GM19238 (cell line): ENCODE measurements around the gene FAM124A.
"Not testable (repeated sequence)": the region's sequence is repeated elsewhere in the genome, so short reads cannot be mapped to it uniquely, and the experiment has no call there.

Experiments
- DNase-seq: peaks from one replicate; pipeline ENCODE4 v3.0.0; 2011; ENCODE audit warnings: low spot score; ENCODE audit not compliant: insufficient read length

Gene FAM124A

GRCh38 chr13:51269039-51269438, 46.8 kb downstream of the FAM124A start:
- no peak for DNase-seq

DNA sequence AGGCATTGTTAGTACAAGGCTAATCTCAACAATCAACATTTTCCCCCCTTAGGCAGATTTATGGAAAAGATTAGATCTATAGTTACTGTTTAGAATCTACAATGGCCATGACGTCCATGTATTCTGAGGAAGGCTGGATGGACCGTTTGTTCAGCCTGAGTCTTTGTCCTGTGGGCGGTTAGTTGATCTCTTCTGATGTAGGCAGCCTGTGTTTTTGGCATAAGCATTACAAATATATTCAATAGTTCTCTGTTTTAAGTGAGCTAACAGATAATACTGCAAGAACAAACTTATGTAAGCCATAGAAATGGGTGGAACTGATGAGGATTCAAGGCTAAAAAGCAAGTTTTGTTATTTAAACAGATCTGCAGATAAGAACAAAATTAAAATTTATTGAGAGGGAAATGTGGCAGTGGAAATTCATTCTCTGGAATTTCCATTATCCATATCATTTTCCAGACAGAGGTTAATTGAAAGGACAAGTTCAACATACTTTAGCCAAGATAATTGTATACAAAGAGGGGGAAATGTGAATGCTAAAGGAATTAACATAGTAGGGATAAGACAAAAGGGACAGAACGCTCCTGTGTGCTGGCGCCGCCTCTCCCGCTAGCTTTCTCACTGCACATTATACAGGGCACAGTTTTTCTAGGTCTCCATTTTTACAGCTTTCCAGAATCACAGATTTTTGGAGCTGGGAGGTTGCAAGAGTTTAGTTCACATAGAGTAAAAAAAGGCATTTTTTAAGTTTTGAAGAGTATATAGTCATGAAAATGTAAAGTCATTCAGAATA, 48.6 kb downstream of the FAM124A start:
- no peak for DNase-seq

DNA sequence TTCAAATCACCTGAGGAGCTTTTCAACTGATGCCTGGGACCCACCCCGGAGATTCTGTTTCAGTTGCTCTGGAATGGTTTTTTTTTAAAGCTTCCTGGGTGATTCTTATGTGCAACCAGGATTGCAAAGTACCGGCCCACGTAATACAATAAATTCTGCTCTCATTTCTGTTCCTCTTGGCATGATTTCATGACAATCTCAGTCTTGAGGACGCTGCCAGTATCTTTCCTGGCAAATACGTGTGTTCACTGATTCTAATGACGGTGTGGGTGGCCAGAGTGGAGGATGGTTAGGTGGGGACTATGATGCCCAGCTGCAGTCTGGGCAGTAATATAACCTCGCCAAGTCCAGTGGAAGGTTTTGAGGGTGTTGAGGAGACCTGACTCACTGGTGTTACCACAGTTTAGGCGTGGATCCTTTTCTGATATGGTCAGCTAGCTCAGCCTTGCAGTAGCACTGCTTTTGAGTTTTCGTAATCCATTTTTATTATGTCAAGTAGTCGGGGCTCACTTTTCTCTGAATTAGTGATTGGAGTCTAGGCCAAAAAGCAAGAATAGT, 49.4 kb downstream of the FAM124A start:
- DNase-seq, result no peak

DNA sequence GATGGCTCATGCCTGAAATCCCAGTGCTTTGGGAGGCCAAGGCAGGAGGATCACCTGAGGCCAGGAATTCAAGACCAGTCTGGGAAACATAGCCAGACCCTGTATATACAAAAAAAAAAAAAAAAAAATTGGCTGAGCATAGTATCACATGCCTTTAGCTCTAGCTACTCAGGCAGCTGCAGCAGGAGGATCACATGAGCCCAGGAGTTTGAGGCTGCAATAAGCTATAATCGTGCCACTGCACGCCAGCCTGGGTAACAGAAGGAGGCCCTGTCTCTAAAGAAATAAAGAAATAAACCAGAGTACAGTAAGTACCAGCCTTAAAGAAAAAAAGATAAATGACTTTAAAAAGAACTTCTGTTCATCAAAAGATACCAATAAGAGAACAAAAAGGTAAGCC, 52.9 kb downstream of the FAM124A start:
- DNase-seq, result no peak

DNA sequence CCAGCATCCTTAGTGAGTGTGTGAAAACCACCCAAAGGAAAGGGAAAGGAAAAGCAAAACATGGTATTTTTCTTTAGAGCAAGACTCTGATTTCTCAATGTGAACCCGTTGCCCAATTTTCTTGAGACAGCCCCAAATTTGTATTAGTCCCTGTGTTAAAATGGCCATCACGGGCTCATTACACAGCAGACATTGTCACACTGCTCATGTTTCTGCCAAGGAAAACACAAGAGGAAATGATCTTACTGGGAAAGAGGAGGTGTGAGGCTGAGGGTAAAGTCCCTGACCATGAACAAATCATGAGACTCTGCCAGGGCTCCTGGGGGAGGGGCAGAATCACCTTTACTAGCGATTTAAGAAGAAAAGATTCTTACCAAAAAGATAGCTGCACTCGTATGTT, 54.4 kb downstream of the FAM124A start:
- DNase-seq, result no peak

DNA sequence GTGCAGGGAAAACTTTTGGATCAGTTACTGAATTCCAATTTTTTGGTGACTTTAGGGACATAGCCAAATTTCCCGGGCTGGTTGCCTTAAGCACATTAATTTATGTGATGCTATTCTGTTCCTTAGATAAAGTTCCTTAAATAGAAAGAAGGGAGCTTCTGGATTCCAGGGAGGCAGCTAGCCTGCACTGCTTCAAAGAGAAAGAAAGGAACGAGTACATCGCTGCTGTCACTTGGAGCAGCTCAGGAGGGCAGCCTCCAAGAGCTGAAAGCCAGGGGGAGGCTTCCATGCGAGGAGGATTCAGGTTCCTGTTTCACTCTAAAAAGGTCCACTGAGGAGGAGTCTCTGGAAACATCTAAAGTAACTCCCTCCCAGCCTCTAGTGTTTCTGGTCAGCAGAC, 55.7 kb downstream of the FAM124A start:
- DNase-seq, result no peak

GRCh38 chr13:51278426-51279130, 56.4 kb downstream of the FAM124A start:
- no peak for DNase-seq

GRCh38 chr13:51280379-51280940, 58.3 kb downstream of the FAM124A start:
- DNase-seq, result no peak

DNA sequence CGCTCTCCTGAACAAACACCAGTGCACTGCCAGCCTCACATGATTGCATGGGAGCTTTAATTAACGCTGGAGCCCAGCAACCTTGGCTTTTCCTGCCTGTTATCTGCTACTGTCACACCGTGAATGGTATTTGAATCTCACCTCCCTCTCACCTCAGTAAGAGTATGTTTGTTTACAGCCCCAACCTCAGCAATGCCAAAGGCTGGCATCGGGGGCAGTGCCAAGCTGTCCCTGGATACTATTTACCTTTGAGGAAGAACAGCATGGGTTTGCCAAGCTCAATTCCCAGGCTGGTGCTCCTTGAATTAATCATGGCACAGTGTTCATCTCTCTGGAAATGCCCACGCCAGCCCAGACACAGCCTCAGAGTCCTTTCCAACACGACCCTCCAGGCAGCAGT, 60.1 kb downstream of the FAM124A start:
- DNase-seq, result no peak

- not testable (repeated sequence) for DNase-seq
Observed at GRCh38 chr13:51282923-51283322, 60.7 kb downstream of the FAM124A start.

DNA sequence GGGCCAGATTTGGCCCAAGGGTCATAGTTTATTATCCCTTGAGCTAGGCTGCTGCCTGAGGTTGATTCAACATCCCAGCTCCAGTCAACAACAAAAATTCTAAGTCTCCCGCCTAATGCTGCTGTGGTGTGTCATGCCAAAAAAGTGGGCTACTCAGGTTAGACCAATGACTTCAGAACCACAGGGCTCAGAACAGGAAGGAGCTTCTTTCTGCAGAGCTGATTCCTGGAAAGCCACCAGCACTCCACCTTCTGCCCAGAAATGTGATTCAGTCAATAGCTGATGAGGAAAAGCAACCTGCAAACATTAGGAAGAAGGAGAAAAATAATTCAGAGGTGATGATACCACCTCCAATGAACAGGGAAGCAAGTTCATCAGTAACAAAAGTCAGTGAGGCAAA, 61.2 kb downstream of the FAM124A start:
- no peak for DNase-seq

DNA sequence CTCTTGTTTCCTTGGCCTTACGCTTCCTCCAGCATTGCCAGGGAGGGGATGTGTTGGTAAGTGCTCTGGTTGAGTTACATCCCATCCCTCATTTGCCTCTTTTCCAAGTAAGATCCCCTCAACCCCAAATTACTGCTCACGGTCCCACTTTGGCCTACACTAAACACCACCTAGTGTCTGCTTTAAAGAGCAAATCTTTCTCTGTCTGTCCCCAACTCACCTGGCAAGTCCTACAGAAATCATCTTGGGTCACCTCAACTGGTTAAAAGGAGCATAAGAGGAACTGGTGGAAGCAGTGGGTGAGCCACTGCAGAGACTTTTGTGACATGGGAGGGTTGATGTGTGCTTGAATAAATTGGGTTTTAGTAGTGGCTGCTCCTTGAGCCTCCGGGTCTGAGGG, 62.1 kb downstream of the FAM124A start:
- no peak for DNase-seq

DNA sequence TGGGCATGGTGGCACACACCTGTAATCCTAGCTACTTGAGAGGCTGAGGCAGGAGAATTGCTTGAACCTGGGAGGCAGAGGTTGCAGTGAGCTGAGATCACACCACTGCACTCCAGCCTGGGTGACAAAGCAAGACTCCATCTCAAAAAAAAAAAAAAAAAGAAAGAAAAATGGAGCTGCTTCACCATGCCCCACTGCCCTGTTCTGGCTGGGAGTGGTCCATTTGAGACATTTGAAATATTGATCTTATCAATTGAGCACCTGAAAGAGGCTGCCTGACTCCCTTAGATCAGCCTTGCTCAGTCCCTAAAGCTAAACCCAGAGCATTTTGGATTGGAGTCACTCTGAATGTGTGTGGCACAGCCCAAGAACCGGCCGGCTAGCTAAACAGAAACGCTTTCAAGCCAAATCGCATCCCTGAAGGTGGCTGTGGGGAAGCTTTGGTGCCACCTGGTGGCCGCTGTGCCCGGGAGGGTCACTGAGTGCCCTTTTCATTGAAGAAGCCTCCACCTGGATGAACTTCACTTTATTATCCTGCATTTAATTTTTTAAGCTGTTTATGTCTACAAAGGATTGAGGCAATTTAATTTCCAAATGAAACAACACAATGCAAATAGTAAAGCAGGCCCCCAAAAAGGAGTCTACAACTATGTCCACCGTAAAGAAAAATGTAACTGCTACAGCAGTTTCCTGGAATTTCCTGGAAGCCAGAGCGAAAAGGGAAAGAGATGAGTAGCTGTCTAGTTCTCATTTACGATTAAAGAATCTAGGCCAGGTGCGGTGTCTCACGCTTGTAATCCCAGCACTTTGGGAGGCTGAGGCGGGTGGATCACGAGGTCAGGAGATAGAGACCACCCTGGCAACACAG, 64.2 kb downstream of the FAM124A start:
- peak; percentile 51 for DNase-seq

DNA sequence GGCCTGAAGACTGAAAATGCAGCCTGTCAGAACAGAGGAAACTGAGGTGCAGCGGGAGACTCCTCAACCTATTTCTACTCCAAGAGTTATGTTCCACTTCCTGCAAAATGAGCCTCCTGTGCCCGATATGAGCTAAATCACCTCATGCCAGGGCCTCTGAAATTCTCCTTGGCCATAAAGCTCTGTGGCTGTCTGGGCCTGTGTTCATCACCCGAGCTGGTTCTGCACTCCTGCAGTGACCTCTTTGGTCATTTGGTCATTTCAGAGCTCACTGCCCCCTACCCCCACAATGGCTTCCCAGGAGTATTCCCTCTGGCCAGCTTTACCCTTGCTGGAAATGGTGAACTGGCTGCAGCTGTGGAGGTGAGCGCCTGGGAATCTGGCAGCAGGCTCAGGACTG, 65.6 kb downstream of the FAM124A start:
- DNase-seq, result no peak

GRCh38 chr13:51288254-51288653, 66.1 kb downstream of the FAM124A start:
- not testable (repeated sequence) for DNase-seq

DNA sequence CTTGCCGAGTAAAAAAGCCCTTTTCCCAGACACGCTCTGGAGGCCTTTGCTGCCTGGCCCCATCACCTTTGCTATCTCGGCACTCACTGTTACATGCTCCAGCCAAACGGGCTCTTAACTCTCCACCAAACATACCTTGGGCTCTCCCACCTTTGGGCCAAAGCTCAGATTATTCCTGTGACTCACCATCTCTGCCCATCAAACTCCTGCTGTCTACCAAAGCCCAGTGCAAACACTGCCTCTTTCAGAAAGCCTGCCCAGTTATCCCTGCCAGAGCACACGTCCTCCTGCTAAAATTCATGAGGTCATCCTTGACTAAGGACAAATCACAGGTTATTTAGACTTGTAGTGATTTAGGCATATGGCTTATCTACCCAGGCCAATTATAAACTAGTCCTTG, 69.1 kb downstream of the FAM124A start:
- no peak for DNase-seq

DNA sequence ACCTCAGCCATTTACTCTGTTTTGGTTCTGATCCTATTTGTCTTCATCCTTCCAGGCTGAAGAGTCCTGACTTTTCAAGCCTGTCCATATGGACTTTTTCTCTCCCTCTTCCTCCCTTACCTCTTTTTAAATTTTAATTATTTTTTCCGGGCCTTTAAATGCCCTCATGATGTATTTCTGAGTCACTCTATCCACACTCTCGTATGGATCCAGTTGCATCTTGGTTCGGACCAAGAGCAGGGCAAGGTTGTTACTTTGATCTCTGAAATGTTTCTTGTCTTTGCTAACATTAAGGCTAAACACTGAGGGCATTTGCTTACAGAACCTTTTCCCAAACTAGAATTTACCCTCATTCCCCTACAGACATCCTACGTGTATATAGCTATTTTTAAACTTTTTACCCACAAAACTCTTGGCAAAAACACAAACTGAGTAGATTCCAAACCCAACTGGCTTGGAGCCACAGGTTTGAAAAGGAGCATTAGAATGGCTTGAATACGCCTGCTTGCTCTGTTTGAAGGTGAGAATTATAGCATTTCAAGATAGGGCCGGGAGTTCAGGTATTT, 69.9 kb downstream of the FAM124A start:
- DNase-seq, result no peak

- DNase-seq, result no peak
Observed at GRCh38 chr13:51297556-51297955, 75.4 kb downstream of the FAM124A start.

DNA sequence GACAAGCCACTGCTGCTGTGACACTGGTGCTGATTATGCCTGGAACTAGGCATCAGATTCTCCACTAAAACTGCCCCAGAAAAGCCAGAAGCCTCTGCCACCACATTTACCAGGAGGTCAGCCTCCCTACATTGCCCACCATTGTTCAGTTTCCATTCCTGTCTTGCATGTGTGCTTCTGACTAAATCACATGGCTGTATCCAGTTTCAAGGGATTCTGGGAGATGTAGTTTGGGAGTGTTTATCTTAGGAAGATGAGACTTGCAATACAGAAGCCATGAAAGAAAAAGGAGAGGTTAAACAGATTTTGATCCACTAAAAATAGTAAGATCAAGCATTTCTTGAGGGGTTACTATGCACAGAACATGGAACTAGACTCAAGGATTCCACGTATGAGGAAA, 76.6 kb downstream of the FAM124A start:
- no peak for DNase-seq

GRCh38 chr13:51303063-51303552, 80.9 kb downstream of the FAM124A start:
- no peak for DNase-seq

- DNase-seq, result no peak
Observed at GRCh38 chr13:51303882-51304281, 81.7 kb downstream of the FAM124A start.
